Thymus (tissue), 11 donors: Measurements from ENCODE around the gene ARL10. TPM values are rescaled to one million over a fixed set of nuclear protein-coding genes. Genes with fewer than 3 reads are reported as not detected.

Source experiments
- DNase-seq, 9 donors: peaks; one replicate each; pipeline ENCODE4 v3.0.0-alpha.2; 2013; ENCODE audit warnings: low spot score in 9 of 9, low read depth in 6 of 9, missing footprints in 1 of 9
- H3K27ac ChIP-seq, 2 donors: one replicate each; pipeline ENCODE4 v1.5.1; 2013; ENCODE audit warnings: control low read depth in 1 of 2, low read depth in 1 of 2, low read length in 1 of 2, mild to moderate bottlenecking in 1 of 2, moderate library complexity in 1 of 2
- H3K27me3 ChIP-seq, 2 donors: one replicate each; pipeline ENCODE4 v1.5.1; 2013; ENCODE audit warnings: low read length in 1 of 2; ENCODE audit not compliant: control insufficient read depth in 2 of 2, insufficient read depth in 1 of 2
- H3K36me3 ChIP-seq, 2 donors: one replicate each; pipeline ENCODE4 v1.5.1; 2013; ENCODE audit warnings: low read length in 1 of 2, mild to moderate bottlenecking in 1 of 2, moderate library complexity in 1 of 2; ENCODE audit not compliant: control insufficient read depth in 2 of 2, insufficient read depth in 2 of 2
- H3K4me1 ChIP-seq, 2 donors: one replicate each; pipeline ENCODE4 v1.5.1; 2013; ENCODE audit warnings: low read length in 2 of 2; ENCODE audit not compliant: control insufficient read depth in 2 of 2, insufficient read depth in 2 of 2
- H3K4me3 ChIP-seq, 2 donors: one replicate each; pipeline ENCODE4 v1.5.1; 2013; ENCODE audit warnings: low read length in 2 of 2, control low read depth in 1 of 2, mild to moderate bottlenecking in 1 of 2
- H3K9me3 ChIP-seq, 2 donors: one replicate each; pipeline ENCODE4 v1.5.1; 2013; ENCODE audit warnings: low read length in 1 of 2, mild to moderate bottlenecking in 1 of 2; ENCODE audit not compliant: control insufficient read depth in 2 of 2, insufficient read depth in 1 of 2
- WGBS: extraction: QIAGEN DNeasy Blood & Tissue Kit; methylation state at CpG from one replicate; pipeline ENCODE4 v1.1.7; 2013; 5-methylcytosine and 5-hydroxymethylcytosine counted together
- polyA plus RNA-seq: library from polyadenylated mRNA; stranded (reverse); fragments of 200-250 nt; gene quantifications from one replicate; pipeline ENCODE4 v1.2.3, GENCODE V29; 2013
- total RNA-seq: library from RNA; stranded (reverse); fragments of 120-200 nt; gene quantifications from one replicate; pipeline ENCODE4 v1.2.4, GENCODE V29; 2013
- donor health status: healthy.

The ARL10 gene
- total and polyA plus RNA-seq, 2 donors = 1.8 to 3.3 TPM

GRCh38 chr5:176384366-176384930 is 19.2 kb downstream of the ARL10 start:
- Histone ChIP-seq H3K36me3 (peaks cover 37 to 53% of the 10 kb centered on the region in 2 donors), H3K9me3 (peaks cover 0 to 7% of the 10 kb centered on the region in 2 donors), H3K27ac (no peak overlapping the region), H3K27me3 (no peaks in the 10 kb centered on the region), H3K4me1 (peaks cover 7 to 18% of the 10 kb centered on the region in 2 donors), H3K4me3 (no peak overlapping the region)
- no peak for DNase-seq
- WGBS = 97% methylated on average over 8 of the region's 8 CpGs

- no peaks in the 10 kb centered on the region for H3K27me3 ChIP-seq
- no peak overlapping the region for H3K27ac ChIP-seq
- 98% methylated on average over 12 of the region's 12 CpGs for WGBS
- no peak overlapping the region for H3K4me3 ChIP-seq
- H3K36me3 ChIP-seq = peaks cover 37 to 53% of the 10 kb centered on the region in 2 donors
- peaks cover 7 to 22% of the 10 kb centered on the region in 2 donors for H3K4me1 ChIP-seq
- H3K9me3 ChIP-seq = peaks cover 0 to 7% of the 10 kb centered on the region in 2 donors
- no peak for DNase-seq
Observed at GRCh38 chr5:176384991-176385390, 19.7 kb downstream of the ARL10 start.

GRCh38 chr5:176386491-176386890 is 21.2 kb downstream of the ARL10 start:
- WGBS = 96% methylated on average over 1 of the region's 1 CpG
- H3K27ac ChIP-seq = no peak overlapping the region
- peaks cover 41 to 56% of the 10 kb centered on the region in 2 donors for H3K36me3 ChIP-seq
- H3K27me3 ChIP-seq = no peaks in the 10 kb centered on the region
- H3K9me3 ChIP-seq = peaks cover 0 to 7% of the 10 kb centered on the region in 2 donors
- H3K4me1 ChIP-seq = peaks cover 7 to 22% of the 10 kb centered on the region in 2 donors
- H3K4me3 ChIP-seq = no peak overlapping the region
- DNase-seq = no peak

- Histone ChIP-seq H3K27ac (no peak overlapping the region), H3K27me3 (no peaks in the 10 kb centered on the region), H3K36me3 (peaks cover 38 to 56% of the 10 kb centered on the region in 2 donors), H3K4me3 (peak overlapping the region; percentile 70 to 97), H3K4me1 (peaks cover 7 to 22% of the 10 kb centered on the region in 2 donors), H3K9me3 (peaks cover 0 to 7% of the 10 kb centered on the region in 2 donors)
- no peak for DNase-seq
- 45% methylated on average over 8 of the region's 8 CpGs for WGBS
Observed at GRCh38 chr5:176387384-176387925, 22.2 kb downstream of the ARL10 start.

GRCh38 chr5:176388003-176388443 is 22.7 kb downstream of the ARL10 start:
- Histone ChIP-seq H3K27me3 (no peaks in the 10 kb centered on the region), H3K4me3 (peak overlapping the region; percentile 70 to 97), H3K27ac (no peak overlapping the region), H3K9me3 (peaks cover 0 to 7% of the 10 kb centered on the region in 2 donors), H3K4me1 (peaks cover 7 to 22% of the 10 kb centered on the region in 2 donors), H3K36me3 (peaks cover 42 to 55% of the 10 kb centered on the region in 2 donors)
- under 1% methylated on average over 29 of the region's 29 CpGs for WGBS
- DNase-seq = no peak

GRCh38 chr5:176388444-176389134 is 23.3 kb downstream of the ARL10 start, which contains the start of the genes HIGD2A and NOP16:
HIGD2A (plus strand) TSS chr5:176388751; CDS start chr5:176388820, 69 bp downstream.
NOP16 (minus strand) TSS chr5:176388598; CDS start chr5:176388539, 59 bp downstream.
- peaks cover 7 to 22% of the 10 kb centered on the region in 2 donors for H3K4me1 ChIP-seq
- WGBS = under 1% methylated on average over 47 of the region's 47 CpGs
- peak within 1 kb of the TSS; percentile 96 to 98 for H3K27ac ChIP-seq
- peaks cover 0 to 7% of the 10 kb centered on the region in 2 donors for H3K9me3 ChIP-seq
- peak; percentile 96 to 100 (median 98) for DNase-seq
- H3K4me3 ChIP-seq = peak within 1 kb of the TSS; percentile 70 to 97
- H3K36me3 ChIP-seq = peaks cover 39 to 55% of the 10 kb centered on the region in 2 donors
- no peaks in the 10 kb centered on the region for H3K27me3 ChIP-seq

GRCh38 chr5:176389135-176390123 is 24.1 kb downstream of the ARL10 start:
- Histone ChIP-seq H3K27ac (peak overlapping the region; percentile 95 to 98), H3K4me3 (peak overlapping the region; percentile 70 to 97), H3K36me3 (peaks cover 34 to 51% of the 10 kb centered on the region in 2 donors), H3K9me3 (peaks cover 0 to 7% of the 10 kb centered on the region in 2 donors), H3K4me1 (peaks cover 7 to 22% of the 10 kb centered on the region in 2 donors), H3K27me3 (no peaks in the 10 kb centered on the region)
- WGBS = 29% methylated on average over 41 of the region's 41 CpGs
- DNase-seq = no peak

GRCh38 chr5:176391479-176391878 is 26.2 kb downstream of the ARL10 start:
- Histone ChIP-seq H3K27me3 (no peaks in the 10 kb centered on the region), H3K9me3 (peaks cover 0 to 7% of the 10 kb centered on the region in 2 donors), H3K4me3 (no peak overlapping the region), H3K36me3 (peaks cover 39% of the 10 kb centered on the region in 2 donors), H3K27ac (no peak overlapping the region), H3K4me1 (peaks cover 7 to 21% of the 10 kb centered on the region in 2 donors)
- DNase-seq = no peak
- 83% methylated on average over 4 of the region's 4 CpGs for WGBS
